ENCODE data around the gene ELF1.
"Not testable (repeated sequence)": the region's sequence is repeated elsewhere in the genome, so short reads cannot be mapped to it uniquely, and the experiment has no call there.

The ELF1 gene

GRCh38 chr13:40931719-40932118, 87.4 kb downstream of the ELF1 start:
- Histone ChIP-seq H3K27me3 (replicated peaks; ENCODE audit: insufficient read depth, low read length) (no peaks in the 10 kb centered on the region), H4K20me1 (ENCODE audit: insufficient read depth, low read length) (no peaks in the 10 kb centered on the region), H3K4me3 (ENCODE audit: low read length) (no peak overlapping the region), H2AFZ (ENCODE audit: low read length) (no peak overlapping the region), H3K79me2 (ENCODE audit: low read length) (peaks cover 5% of the 10 kb centered on the region; the same call in 1 of the 2 replicates), H3K4me1 (ENCODE audit: low read length) (no peaks in the 10 kb centered on the region), H3K27ac (ENCODE audit: low read length) (no peak overlapping the region), H3K4me2 (ENCODE audit: low read depth, low read length) (no peak overlapping the region), H3K36me3 (replicated peaks; ENCODE audit: insufficient read depth, low read length) (no peaks in the 10 kb centered on the region), H3K9me2 (replicated peaks; ENCODE audit: insufficient read depth, low read length) (no peaks in the 10 kb centered on the region), H3K9me3 (replicated peaks; ENCODE audit: insufficient read depth, low read length) (no peaks in the 10 kb centered on the region), H3F3A (ENCODE audit: insufficient read depth, low read length) (no peaks in the 10 kb centered on the region; the same call in 1 of the 2 replicates), H3K9ac (ENCODE audit: low read length) (no peak overlapping the region)
- no peak for DNase-seq
- TF ChIP-seq EZH2phosphoT487 (IDR thresholded peaks at IDR 0.05; ENCODE audit: low read length) (no peak), EZH2 (optimal IDR thresholded peaks at IDR 0.05; ENCODE audit: low read depth, low read length) (no peak), CTCF (IDR thresholded peaks at IDR 0.05; ENCODE audit: low read length) (no peak)

GRCh38 chr13:40929883-40930282, 89.2 kb downstream of the ELF1 start:
- not testable (repeated sequence) for H3K4me2 ChIP-seq (ENCODE audit: low read depth, low read length); H3K27ac ChIP-seq (ENCODE audit: low read length); H4K20me1 ChIP-seq (ENCODE audit: insufficient read depth, low read length); H3K9me3 ChIP-seq (replicated peaks; ENCODE audit: insufficient read depth, low read length); H3K9me2 ChIP-seq (replicated peaks; ENCODE audit: insufficient read depth, low read length); H3K9ac ChIP-seq (ENCODE audit: low read length); H3K79me2 ChIP-seq (ENCODE audit: low read length); H3F3A ChIP-seq (ENCODE audit: insufficient read depth, low read length); H3K27me3 ChIP-seq (replicated peaks; ENCODE audit: insufficient read depth, low read length); DNase-seq; H3K4me3 ChIP-seq (ENCODE audit: low read length); H3K36me3 ChIP-seq (replicated peaks; ENCODE audit: insufficient read depth, low read length); H2AFZ ChIP-seq (ENCODE audit: low read length); H3K4me1 ChIP-seq (ENCODE audit: low read length)

- Histone ChIP-seq H3K4me3 (ENCODE audit: low read length) (no peak overlapping the region), H3K4me1 (ENCODE audit: low read length) (no peaks in the 10 kb centered on the region), H3K27me3 (replicated peaks; ENCODE audit: insufficient read depth, low read length) (no peaks in the 10 kb centered on the region), H3K9me3 (replicated peaks; ENCODE audit: insufficient read depth, low read length) (no peaks in the 10 kb centered on the region), H3F3A (ENCODE audit: insufficient read depth, low read length) (peaks cover 3% of the 10 kb centered on the region; the same call in 1 of the 2 replicates), H3K9ac (ENCODE audit: low read length) (no peak overlapping the region), H4K20me1 (ENCODE audit: insufficient read depth, low read length) (no peaks in the 10 kb centered on the region), H3K9me2 (replicated peaks; ENCODE audit: insufficient read depth, low read length) (no peaks in the 10 kb centered on the region), H3K36me3 (replicated peaks; ENCODE audit: insufficient read depth, low read length) (no peaks in the 10 kb centered on the region), H3K27ac (ENCODE audit: low read length) (no peak overlapping the region), H2AFZ (ENCODE audit: low read length) (no peak overlapping the region), H3K4me2 (ENCODE audit: low read depth, low read length) (no peak overlapping the region), H3K79me2 (ENCODE audit: low read length) (no peaks in the 10 kb centered on the region)
- TF ChIP-seq EZH2phosphoT487 (IDR thresholded peaks at IDR 0.05; ENCODE audit: low read length) (no peak), EZH2 (optimal IDR thresholded peaks at IDR 0.05; ENCODE audit: low read depth, low read length) (no peak), CTCF (IDR thresholded peaks at IDR 0.05; ENCODE audit: low read length) (no peak)
- DNase-seq = no peak
Observed at GRCh38 chr13:40928980-40929379, 90.1 kb downstream of the ELF1 start.

- no peaks in the 10 kb centered on the region for H3K79me2 ChIP-seq (ENCODE audit: low read length)
- no peaks in the 10 kb centered on the region for H3K36me3 ChIP-seq (replicated peaks; ENCODE audit: insufficient read depth, low read length)
- H3K9me3 ChIP-seq (replicated peaks; ENCODE audit: insufficient read depth, low read length) = no peaks in the 10 kb centered on the region
- TF ChIP-seq EZH2 (optimal IDR thresholded peaks at IDR 0.05; ENCODE audit: low read depth, low read length) (no peak), EZH2phosphoT487 (IDR thresholded peaks at IDR 0.05; ENCODE audit: low read length) (no peak), CTCF (IDR thresholded peaks at IDR 0.05; ENCODE audit: low read length) (no peak)
- H3K4me3 ChIP-seq (ENCODE audit: low read length) = no peak overlapping the region
- no peak overlapping the region for H2AFZ ChIP-seq (ENCODE audit: low read length)
- no peak overlapping the region for H3K27ac ChIP-seq (ENCODE audit: low read length)
- no peaks in the 10 kb centered on the region for H3K27me3 ChIP-seq (replicated peaks; ENCODE audit: insufficient read depth, low read length)
- H3F3A ChIP-seq (ENCODE audit: insufficient read depth, low read length) = peaks cover 3% of the 10 kb centered on the region; the same call in 1 of the 2 replicates
- H3K9me2 ChIP-seq (replicated peaks; ENCODE audit: insufficient read depth, low read length) = no peaks in the 10 kb centered on the region
- H4K20me1 ChIP-seq (ENCODE audit: insufficient read depth, low read length) = no peaks in the 10 kb centered on the region
- no peak for DNase-seq
- no peak overlapping the region for H3K9ac ChIP-seq (ENCODE audit: low read length)
- H3K4me2 ChIP-seq (ENCODE audit: low read depth, low read length) = no peak overlapping the region
- H3K4me1 ChIP-seq (ENCODE audit: low read length) = no peaks in the 10 kb centered on the region
Observed at GRCh38 chr13:40927929-40928328, 91.2 kb downstream of the ELF1 start.

Measured in MM.1S (cell line).